Hepatocyte (in vitro differentiated cells): ENCODE data around the gene PCDHB10.
"Not testable (repeated sequence)": the region's sequence is repeated elsewhere in the genome, so short reads cannot be mapped to it uniquely, and the experiment has no call there.

Experiments used
- EZH2 ChIP-seq: fragments of 200-600 bp; sonication (generic); IDR thresholded peaks from 2 replicates; pipeline ENCODE4 v1.6.1; 2016; ENCODE audit warnings: antibody characterized with exemption, mild to moderate bottlenecking, borderline replicate concordance
- EZH2phosphoT487 ChIP-seq: fragments of 200-600 bp; sonication (generic); IDR thresholded peaks from one replicate; pipeline ENCODE4 v1.6.1; 2018; ENCODE audit warnings: antibody characterized with exemption, mild to moderate bottlenecking, low read depth, moderate library complexity; ENCODE audit not compliant: unreplicated experiment, severe bottlenecking
- TF ChIP-seq, protein P1 (sequence below): fragments of 200-600 bp; sonication (generic); IDR thresholded peaks from 2 replicates; pipeline ENCODE4 v1.5.1; 2016; ENCODE audit warnings: antibody characterized with exemption, mild to moderate bottlenecking; ENCODE audit not compliant: poor library complexity

GRCh38 chr5:141157356-141157755 is 34.8 kb upstream of the PCDHB10 start:
- TF ChIP-seq, protein P1, sequence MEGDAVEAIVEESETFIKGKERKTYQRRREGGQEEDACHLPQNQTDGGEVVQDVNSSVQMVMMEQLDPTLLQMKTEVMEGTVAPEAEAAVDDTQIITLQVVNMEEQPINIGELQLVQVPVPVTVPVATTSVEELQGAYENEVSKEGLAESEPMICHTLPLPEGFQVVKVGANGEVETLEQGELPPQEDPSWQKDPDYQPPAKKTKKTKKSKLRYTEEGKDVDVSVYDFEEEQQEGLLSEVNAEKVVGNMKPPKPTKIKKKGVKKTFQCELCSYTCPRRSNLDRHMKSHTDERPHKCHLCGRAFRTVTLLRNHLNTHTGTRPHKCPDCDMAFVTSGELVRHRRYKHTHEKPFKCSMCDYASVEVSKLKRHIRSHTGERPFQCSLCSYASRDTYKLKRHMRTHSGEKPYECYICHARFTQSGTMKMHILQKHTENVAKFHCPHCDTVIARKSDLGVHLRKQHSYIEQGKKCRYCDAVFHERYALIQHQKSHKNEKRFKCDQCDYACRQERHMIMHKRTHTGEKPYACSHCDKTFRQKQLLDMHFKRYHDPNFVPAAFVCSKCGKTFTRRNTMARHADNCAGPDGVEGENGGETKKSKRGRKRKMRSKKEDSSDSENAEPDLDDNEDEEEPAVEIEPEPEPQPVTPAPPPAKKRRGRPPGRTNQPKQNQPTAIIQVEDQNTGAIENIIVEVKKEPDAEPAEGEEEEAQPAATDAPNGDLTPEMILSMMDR: not testable (repeated sequence)
- not testable (repeated sequence) for TF ChIP-seq EZH2, EZH2phosphoT487
